ENCODE results near the gene PWP2.

GRCh38 chr21:44086636-44087425, 20.4 kb upstream of the PWP2 start:
- no peak for TF ChIP-seq POLR2A (IDR thresholded peaks at IDR 0.05)
- TF ChIP-seq CTCF (IDR thresholded peaks at IDR 0.05), result no peak
- no peak for TF ChIP-seq POLR2AphosphoS5 (IDR thresholded peaks at IDR 0.05; ENCODE audit: insufficient read depth in 1 of 2, low read depth in 1 of 2)
